GM12878 (cell line): Measurements from ENCODE around the gene TLE7. TPM values are rescaled to one million over a fixed set of nuclear protein-coding genes. Genes with fewer than 3 reads are reported as not detected.

Experiments used
- ATAC-seq: fragments of 200-7000 bp; cut with Tn5 transposase; 3 replicates; pipeline ENCODE4 v1.9.1; 2020; ENCODE audit warnings: mild to moderate bottlenecking, moderate library complexity
- BruUV-seq: library from RNA; stranded (reverse); fragments of 400-500 nt; replicated peaks from 2 replicates; lab custom pipeline; 2021; lab: Mats Ljungman, UMichigan
- CTCF ChIA-PET: fragments of 300-600 bp; sonication (Branson Sonifier 250); formaldehyde crosslinking; extraction: SDS; loops from one replicate; lab custom pipeline; 2021; ENCODE audit warnings: inconsistent platforms; lab: Yijun Ruan, JAX
- POLR2A ChIA-PET: fragments of 350-600 bp; formaldehyde crosslinking; extraction: SDS; loops from one replicate; lab custom pipeline; 2021; ENCODE audit warnings: inconsistent platforms; lab: Charles Lee
- RAD21 ChIA-PET: fragments of 300-600 bp; sonication (Branson Sonifier 250); formaldehyde crosslinking; loops from one replicate; lab custom pipeline; 2023; ENCODE audit warnings: antibody characterized with exemption; ENCODE audit not compliant: unreplicated experiment; lab: Charles Lee
- SMC1A ChIA-PET: fragments of 300-600 bp; sonication (Branson Sonifier 250); formaldehyde crosslinking; loops from one replicate; lab custom pipeline; 2023; ENCODE audit not compliant: unreplicated experiment, uncharacterized antibody; lab: Charles Lee
- DNase-seq: peaks from one replicate; pipeline ENCODE4 v3.0.0-alpha.2; 2011; ENCODE audit warnings: low read depth, low spot score
- FAIRE-seq: peaks from 3 replicates; lab custom pipeline; 2011; peaks lifted over from hg19 to GRCh38; lab: Jason Lieb, UNC
- H2AFZ ChIP-seq: 2 replicates; pipeline ENCODE4 v1.6.0; 2011; ENCODE audit warnings: low read depth, low read length, control low read depth; ENCODE audit not compliant: control insufficient read depth
- H3K27ac ChIP-seq: 2 replicates; pipeline ENCODE4 v1.5.1; 2011; ENCODE audit warnings: control low read depth; ENCODE audit not compliant: control insufficient read depth, insufficient read depth
- H3K27me3 ChIP-seq, 2 experiments: replicated peaks in 1 of 2; 2 replicates each; pipeline versions ENCODE4 v1.6.0 to v1.6.1; 2011; ENCODE audit warnings: low read length in 1 of 2; ENCODE audit not compliant: control insufficient read depth in 2 of 2, insufficient read depth in 2 of 2
- H3K36me3 ChIP-seq, 2 experiments: 2 replicates each; pipeline ENCODE4 v1.5.1; 2011; ENCODE audit warnings: low read length in 1 of 2; ENCODE audit not compliant: control insufficient read depth in 2 of 2, insufficient read depth in 2 of 2
- H3K4me1 ChIP-seq: 2 replicates; pipeline ENCODE4 v1.6.1; 2011; ENCODE audit warnings: mild to moderate bottlenecking, low read length, moderate library complexity, mixed read lengths; ENCODE audit not compliant: control insufficient read depth, insufficient read depth
- H3K4me2 ChIP-seq: 2 replicates; pipeline ENCODE4 v1.6.0; 2011; ENCODE audit warnings: control low read depth; ENCODE audit not compliant: control insufficient read depth, insufficient read depth
- H3K4me3 ChIP-seq: fragments of 200-600 bp; sonication (generic); 2 replicates; pipeline ENCODE4 v1.5.1; 2016
- H3K79me2 ChIP-seq: 2 replicates; pipeline ENCODE4 v1.6.0; 2011; ENCODE audit warnings: low read length; ENCODE audit not compliant: control insufficient read depth, insufficient read depth
- H3K9ac ChIP-seq: 2 replicates; pipeline ENCODE4 v1.8.0; 2011; ENCODE audit warnings: low read length, control low read depth, mixed read lengths; ENCODE audit not compliant: control insufficient read depth, insufficient read depth
- H3K9me3 ChIP-seq: replicated peaks from 3 replicates; pipeline ENCODE4 v1.5.1; 2011; ENCODE audit warnings: mild to moderate bottlenecking, low read length; ENCODE audit not compliant: control insufficient read depth, insufficient read depth
- H4K20me1 ChIP-seq: 2 replicates; pipeline ENCODE4 v1.6.0; 2011; ENCODE audit not compliant: control insufficient read depth, insufficient read depth
- CUX1 ChIP-seq: IDR thresholded peaks from 2 replicates; pipeline ENCODE4 v1.6.1; 2012; ENCODE audit warnings: improper control_type of control experiment, low read depth, low read length; ENCODE audit not compliant: insufficient replicate concordance
- MXI1 ChIP-seq: fragments of 150-350 bp; IDR thresholded peaks from 2 replicates; pipeline ENCODE4 v1.6.1; 2011; ENCODE audit warnings: low read depth, mild to moderate bottlenecking, inconsistent platforms, low read length, improper control_type of control experiment
- SKIL ChIP-seq: fragments of 450-650 bp; IDR thresholded peaks from 2 replicates; pipeline ENCODE4 v1.6.1; 2017; ENCODE audit warnings: mild to moderate bottlenecking, low read depth, inconsistent platforms; ENCODE audit not compliant: poor library complexity, severe bottlenecking
- WGBS: methylation state at CpG from one replicate; pipeline ENCODE4 v1.1.6; 2016; ENCODE audit warnings: low lambda C conversion rate; ENCODE audit not compliant: insufficient replicate concordance, insufficient coverage; ENCODE audit errors: missing lambda C conversion rate; 5-methylcytosine and 5-hydroxymethylcytosine counted together
- in situ Hi-C: fragments of 300-500 bp; cut with MboI; formaldehyde crosslinking; loops from 9 replicates; pipeline ENCODE4 v1.14.3; 2018; ENCODE audit warnings: mixed read lengths
- intact Hi-C: fragments of 100-400 bp; cut with micrococcal nuclease; formaldehyde crosslinking; loops from one replicate; pipeline ENCODE4 v1.14.2; 2022; ENCODE audit not compliant: unreplicated experiment
- polyA plus RNA-seq, 11 experiments: library from polyadenylated mRNA; depleted of rRNA in 4 of 11; unstranded in 6 of 11; stranded (reverse) in 5 of 11; fragments of >200 nt; fragmentation: Nextera tagmentation in 4 of 11; fragmentation: Illumina TruSeq in 1 of 11; extraction: Ambion mirVana in 4 of 11; extraction: Trizol in 1 of 11; gene quantifications; 1 replicate in 1 of 11; 2 replicates in 10 of 11; pipeline versions ENCODE4 v1.2.1 to v1.2.3, GENCODE V29; 2011 to 2016; ENCODE audit warnings: inconsistent platforms in 2 of 11, missing spikeins in 2 of 11, low read depth in 1 of 11
- total RNA-seq, 4 experiments: library from RNA; depleted of rRNA in 3 of 4; stranded (reverse); fragments of >200 nt in 3 of 4; fragmentation: Illumina TruSeq in 1 of 4; extraction: Trizol in 1 of 4; gene quantifications; 2 replicates each; pipeline versions ENCODE4 v1.2.1 to v1.2.3, GENCODE V29; 2013 to 2021

TLE7 gene
- total and polyA plus RNA-seq, 10 of the 15 experiments (the other 5 are each of a cell fraction or from before 2014, with no cell fraction given) = not detected

GRCh38 chr16:71404364-71404763, 37.5 kb downstream of the TLE7 start (continued):
- TF ChIP-seq CUX1 = no peak
- TF ChIP-seq MXI1 = no peak

GRCh38 chr16:71402674-71403073, 39.2 kb downstream of the TLE7 start:
- DNase-seq (no peak), ATAC-seq (no peak), FAIRE-seq (no peak)
- no peaks in the 10 kb centered on the region for H3K36me3 ChIP-seq
- ChIA-PET RAD21 (no interaction called here), SMC1A (no interaction called here), POLR2A (no interaction called here), CTCF (interaction anchor here (0.5 to 1.5 kb wide), 2 partner anchors 10 to 18 kb away, joined by 3 to 6 read pairs; no protein-coding TSS in a partner anchor)
- H3K4me2 ChIP-seq = no peak overlapping the region
- no peak overlapping the region for H3K4me3 ChIP-seq
- in situ Hi-C loops = no loop called here
- no peaks in the 10 kb centered on the region for H4K20me1 ChIP-seq
- no peak overlapping the region for H2AFZ ChIP-seq
- no peak overlapping the region for H3K9ac ChIP-seq
- intact Hi-C loops = no loop called here
- H3K9me3 ChIP-seq = no peaks in the 10 kb centered on the region; the same call in 2 of the 3 replicates
- 26% methylated on average over 11 of the region's 11 CpGs for WGBS
- no peak overlapping the region for H3K27ac ChIP-seq
- H3K4me1 ChIP-seq = no peaks in the 10 kb centered on the region
- no peaks in the 10 kb centered on the region for H3K79me2 ChIP-seq
- no peaks in the 10 kb centered on the region; a peak in 1 of 4 replicates for H3K27me3 ChIP-seq
- TF ChIP-seq SKIL = no peak
- no TSS peak for BruUV-seq
